Central memory CD4-positive, alpha-beta T cell (primary cell): ENCODE data around the gene RAB1A.
"Not testable (repeated sequence)": the region's sequence is repeated elsewhere in the genome, so short reads cannot be mapped to it uniquely, and the experiment has no call there.

Experiments used
- DNase-seq: peaks from one replicate; pipeline ENCODE4 v3.0.0; 2022

RAB1A gene

DNA sequence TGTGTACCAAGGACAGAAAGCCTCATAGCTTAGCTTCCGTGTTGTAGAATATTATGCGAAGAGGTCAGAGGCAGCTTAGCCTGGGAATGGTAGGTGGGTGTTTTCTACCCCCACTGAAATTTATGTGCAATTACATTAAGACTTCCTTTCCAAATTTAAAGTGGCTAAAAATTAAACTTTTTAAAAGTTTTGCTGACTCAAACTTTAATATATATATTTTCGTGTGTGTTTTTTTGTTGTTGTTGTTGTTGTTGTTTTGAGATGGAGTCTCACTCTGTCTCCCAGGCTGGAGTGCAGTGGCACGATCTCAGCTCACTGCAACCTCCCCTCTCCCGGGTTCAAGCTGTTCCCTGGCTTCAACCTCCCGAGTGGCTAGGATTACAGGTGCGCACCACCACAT is 4.3 kb upstream of the RAB1A start:
- DNase-seq, result no peak

GRCh38 chr2:65133626-65134025 is 3.7 kb upstream of the RAB1A start:
- DNase-seq, result no peak

- DNase-seq, result not testable (repeated sequence)
Observed at GRCh38 chr2:65132930-65133329, 3.0 kb upstream of the RAB1A start.

GRCh38 chr2:65130664-65131175 is 814 bp upstream of the RAB1A start:
- no peak for DNase-seq

DNA sequence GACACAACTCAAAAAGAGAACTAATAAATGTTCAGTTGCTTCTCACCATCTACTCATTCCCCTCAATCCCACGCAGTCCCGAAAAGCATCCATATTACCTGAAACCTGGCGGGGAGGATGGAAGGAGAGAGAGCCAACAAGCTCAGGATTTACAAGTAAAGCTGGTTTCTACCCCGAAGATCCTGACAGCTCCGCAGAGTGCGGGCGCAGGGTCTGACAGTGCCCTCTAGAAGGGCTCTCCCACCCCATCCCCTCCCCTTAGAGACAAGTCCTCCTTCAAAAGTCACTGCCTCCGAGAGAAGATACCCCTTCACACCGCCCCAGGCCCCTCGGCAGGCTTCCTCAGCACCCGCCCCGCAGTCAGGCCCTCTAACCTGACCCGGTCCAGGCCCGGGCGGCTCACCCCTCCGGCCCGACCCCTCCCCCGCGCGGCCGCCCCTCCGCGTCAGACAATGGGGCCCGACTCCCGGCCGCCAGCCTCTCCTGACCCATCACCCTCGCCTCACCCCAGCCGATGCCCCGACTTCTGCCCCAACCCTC is 550 bp downstream of the RAB1A start:
- peak; percentile 2 for DNase-seq

GRCh38 chr2:65128297-65129190 is 1.4 kb downstream of the RAB1A start:
- no peak for DNase-seq

DNA sequence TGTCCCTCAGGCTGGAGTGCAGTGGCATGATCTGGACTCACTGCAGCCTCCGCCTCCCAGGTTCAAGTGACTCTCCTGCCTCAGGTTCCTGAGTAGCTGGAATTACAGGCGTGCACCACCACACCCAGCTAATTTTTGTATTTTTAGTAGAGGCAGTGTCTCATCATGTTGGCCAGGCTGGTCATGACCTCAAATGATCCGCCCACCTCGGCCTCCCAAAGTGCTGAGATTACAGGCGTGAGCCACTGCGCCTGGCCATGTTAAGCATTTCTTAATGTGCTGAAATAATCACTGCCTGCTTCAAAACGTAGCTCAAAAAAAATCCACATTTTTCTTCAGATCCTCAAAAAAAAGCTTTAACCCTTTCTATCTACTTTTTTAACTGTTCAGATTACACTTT is 4.4 kb downstream of the RAB1A start:
- DNase-seq, result not testable (repeated sequence)

DNA sequence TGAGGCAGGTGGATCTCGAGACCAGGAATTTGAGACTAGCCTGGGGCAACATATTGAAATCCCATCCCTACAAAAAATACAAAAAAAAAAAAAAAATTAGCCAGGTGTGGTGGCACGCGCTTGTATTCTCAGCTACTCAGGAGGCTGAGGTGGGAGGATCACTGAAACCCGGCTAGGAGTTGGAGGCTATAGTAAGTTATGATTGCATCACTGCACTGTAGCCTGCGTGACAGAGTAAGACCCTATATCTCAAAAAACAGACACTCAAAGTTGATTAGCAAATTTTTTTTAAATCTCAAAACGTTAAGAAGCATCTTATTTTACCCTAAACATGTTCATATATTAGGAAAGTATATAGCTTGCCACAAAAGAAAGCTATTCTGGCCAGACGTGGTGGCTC is 7.6 kb downstream of the RAB1A start:
- no peak for DNase-seq

DNA sequence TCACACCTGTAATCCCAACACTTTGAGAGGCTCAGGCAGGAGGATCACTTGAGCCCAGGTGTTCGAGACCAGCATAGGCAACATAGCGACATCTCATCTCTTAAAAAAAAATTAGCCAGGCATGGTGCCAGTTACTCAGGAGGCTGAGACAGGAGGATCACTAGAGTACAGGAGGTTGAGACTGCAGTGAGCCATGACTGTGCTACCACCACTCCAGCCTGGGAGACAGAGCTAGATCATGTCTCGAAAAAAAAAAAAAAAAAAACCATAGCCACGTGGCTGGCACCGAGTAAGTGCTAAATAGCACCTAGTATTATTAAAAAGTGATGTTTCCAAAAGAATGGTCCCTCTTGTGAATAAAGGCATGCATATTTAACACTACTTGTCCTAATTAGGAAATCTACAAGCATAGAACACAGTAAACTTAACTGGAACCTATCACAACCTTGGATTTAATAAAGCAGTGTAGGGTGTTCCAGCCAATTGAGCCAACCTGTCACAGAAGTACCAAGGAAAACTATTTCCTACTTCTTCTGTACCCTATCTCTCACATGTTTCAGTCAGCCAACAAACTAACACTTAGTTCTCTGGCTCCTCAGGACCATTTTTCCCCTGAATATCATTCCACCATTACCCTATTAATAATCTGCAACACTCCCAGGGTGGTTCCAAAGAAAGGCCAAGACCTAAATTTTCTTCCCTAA is 8.8 kb downstream of the RAB1A start:
- DNase-seq, result no peak

DNA sequence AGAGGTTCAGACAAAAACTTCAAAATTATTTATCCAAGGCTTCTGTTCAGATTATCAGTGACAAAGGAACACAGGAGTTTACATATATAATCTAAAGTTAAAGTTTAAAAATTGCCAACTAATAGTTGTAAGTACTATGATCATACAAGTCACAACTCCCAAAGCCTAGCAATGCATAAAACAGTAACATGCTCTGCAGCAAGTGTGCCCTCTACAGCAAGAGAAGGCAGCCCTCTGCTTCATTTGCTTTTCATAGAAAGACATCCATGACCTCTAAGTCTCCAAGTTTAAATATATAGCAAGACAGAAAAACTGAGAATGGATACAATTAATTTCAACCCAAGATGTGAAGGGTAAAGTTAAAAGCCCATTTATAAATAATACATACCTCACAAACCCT is 13.3 kb downstream of the RAB1A start:
- DNase-seq, result no peak

DNA sequence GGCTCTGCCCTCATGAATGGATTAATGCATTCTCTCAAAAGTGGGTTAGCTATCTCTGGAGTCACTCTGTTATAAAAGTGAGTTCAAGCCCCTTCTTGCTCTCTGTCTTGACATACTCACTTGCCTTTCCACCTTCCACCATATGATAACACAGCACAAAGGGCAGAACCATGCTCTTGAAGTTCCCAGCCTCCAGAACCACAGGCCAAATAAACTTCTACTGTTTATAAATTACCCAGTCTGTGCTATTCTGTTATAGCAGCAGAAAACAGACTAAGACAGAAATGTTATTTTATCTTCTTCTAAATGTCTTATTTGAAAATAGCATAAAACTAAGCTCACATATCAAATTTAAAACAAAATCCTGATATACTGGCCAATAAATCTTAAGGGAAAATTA is 15.0 kb downstream of the RAB1A start:
- no peak for DNase-seq

GRCh38 chr2:65113816-65114215 is 16.1 kb downstream of the RAB1A start:
- no peak for DNase-seq

GRCh38 chr2:65113229-65113628 is 16.7 kb downstream of the RAB1A start:
- DNase-seq, result no peak

DNA sequence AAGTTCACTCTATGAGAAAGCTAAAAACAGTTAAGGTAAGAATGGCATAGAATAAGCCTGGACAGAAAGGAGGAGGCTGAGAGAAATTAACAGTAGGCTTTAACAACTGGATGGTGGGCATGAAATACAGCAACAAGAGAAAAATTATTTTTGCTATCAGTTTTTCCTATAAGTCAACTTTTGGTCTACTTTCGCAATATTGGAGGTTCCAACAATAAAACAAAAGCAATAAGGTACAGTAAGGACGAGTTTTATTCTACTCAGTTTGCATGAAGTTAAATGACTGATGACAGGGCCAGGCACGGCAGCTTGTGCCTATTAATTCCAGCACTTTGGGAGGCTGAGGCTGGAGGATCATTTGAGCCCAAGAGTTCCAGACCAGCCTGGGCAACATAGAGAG is 17.3 kb downstream of the RAB1A start:
- no peak for DNase-seq

GRCh38 chr2:65108780-65109179 is 21.1 kb downstream of the RAB1A start:
- no peak for DNase-seq

DNA sequence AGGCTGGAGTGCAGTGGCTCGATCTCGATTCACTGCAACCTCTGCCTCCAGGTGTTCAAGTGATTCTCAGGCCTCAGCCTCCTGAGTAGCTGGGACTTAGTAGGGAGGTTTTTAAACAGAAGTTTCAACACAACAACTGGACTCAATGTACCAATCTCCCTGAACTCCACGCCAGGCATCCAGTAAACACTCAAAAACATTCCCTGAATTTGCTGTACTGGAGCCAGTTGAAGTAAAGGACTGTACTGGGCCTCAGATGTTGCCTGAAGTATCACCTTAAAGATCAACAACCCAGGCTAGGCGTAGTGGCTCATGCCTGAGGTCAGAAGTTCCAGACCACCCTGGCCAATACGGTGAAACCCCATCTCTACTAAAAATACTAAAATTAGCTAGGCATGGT is 22.4 kb downstream of the RAB1A start:
- DNase-seq, result no peak

DNA sequence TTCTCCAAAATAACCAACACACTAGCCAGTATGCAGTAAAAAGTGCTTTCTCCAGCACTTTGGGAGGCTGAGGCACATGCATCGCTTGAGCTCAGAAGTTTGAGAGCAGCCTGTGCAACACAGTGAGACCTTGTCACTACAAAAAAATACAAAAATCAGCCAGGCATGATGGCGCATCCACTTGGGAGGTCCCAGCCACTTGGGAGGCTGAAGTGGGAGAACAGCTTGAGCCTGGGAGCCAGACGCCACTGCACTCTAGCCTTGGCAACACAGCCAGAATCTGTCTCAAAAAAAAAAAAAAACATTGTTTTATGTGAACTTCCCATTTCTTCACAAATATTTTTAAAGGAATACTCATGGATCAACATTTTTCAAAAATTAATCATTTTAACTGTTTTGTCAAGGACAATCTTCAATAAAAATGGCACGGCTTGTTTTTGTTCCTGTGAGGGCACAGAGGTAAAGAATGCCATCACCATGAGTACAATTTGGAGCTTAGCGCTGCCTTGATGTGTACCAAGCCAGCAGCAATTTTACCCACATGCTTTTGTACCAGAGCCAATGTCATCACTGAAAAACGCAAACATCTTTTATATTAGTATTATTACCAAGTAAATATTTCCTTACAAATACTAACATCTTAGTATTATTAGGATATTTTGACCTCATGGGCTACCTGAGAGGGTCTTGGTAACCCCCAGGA is 26.7 kb downstream of the RAB1A start:
- no peak for DNase-seq

DNA sequence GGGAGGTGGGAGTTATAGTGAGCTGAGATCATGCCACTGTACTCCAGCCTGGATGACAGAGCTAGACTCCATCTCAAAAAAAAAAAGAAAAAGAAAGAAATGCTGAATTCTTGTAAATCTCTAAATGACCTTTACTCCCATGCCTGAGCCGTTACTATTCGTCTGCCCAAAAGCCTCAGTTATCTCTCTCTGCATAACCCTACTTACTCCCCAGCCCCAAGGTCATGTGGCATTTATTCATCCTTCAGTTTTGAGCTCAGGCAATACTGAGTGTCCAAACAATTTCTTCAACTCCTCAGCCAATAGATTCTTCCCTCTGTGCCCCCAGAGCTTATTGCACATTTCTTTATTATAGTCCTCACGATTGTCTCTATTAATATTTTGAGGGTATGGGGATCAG is 28.8 kb downstream of the RAB1A start:
- DNase-seq, result no peak

DNA sequence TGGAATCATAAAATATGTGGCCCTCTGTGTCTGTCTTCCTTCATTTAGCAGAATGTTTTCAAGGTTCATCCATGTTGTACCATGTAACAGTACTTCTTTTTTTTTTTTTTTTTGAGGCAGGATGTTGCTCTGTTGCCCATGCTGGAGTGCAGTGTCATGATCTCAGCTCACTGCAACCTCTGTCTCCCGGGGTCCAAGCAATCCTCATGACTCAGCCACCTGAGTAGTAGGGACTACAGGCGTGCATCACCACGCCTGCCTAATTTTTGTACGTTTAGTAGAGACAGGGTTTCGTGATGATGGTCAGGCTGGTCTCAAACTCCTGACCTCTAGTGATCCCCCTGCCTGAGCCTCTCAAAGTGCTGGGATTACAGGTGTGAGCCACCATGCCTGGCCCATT is 31.2 kb downstream of the RAB1A start:
- no peak for DNase-seq

DNA sequence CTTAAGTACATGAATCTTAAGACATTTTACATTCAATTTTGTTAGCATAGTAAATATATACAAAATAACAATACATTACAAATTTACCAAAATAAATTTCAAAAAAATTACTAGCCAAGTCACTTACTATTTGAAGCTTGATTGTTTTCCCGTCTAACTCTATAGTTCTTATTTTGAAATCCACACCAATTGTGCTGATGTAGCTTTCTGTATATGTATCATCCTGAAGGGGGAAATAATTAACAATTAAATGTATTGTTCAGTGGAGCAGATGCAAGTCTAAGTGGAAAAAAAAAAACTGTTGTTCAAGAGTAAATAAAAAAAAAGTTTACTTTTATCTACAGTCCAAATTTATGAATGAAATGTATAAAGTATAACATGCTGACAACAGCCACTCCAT is 32.1 kb downstream of the RAB1A start:
- DNase-seq, result no peak

DNA sequence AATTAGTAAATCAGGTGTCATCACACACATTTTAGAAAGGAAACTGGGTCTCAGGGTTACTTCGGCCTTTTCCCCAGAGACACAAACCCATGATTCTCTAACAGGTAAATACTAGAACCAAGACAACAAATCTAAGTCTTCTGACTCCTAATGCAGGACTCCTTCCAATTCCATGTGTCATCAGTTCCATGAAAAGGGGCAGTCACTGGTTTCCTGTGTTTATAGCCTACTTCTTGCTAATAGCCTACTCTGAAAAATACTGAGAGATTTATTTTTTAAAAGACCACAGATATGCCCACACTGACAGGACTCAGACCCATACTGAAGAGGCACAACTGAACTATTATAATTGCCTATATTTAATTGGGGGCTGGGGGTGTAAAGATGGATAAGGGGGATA is 33.0 kb downstream of the RAB1A start:
- DNase-seq, result no peak

DNA sequence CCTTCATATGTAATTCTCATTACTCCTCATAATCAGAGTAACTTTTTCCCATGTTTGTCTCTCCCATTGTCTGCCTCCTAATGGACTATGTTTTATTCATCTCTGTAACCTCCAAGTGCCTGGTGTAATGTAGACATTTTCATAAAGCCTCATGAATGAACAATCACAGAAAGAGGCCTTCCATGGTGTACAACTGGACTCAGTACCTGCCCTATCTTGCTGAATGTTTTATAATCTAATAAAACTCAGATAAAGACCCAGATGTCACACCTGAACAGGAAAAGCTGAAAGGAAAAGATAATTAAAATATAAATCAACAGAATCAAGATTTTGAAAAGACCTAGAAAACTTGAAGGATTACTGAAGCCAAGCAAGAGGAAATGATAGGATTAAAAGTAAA is 36.7 kb downstream of the RAB1A start:
- DNase-seq, result no peak

- DNase-seq, result no peak
Observed at GRCh38 chr2:65092791-65093190, 37.1 kb downstream of the RAB1A start.
